Measurements from ENCODE around the gene CTBP2. TPM values are rescaled to one million over a fixed set of nuclear protein-coding genes. Genes with fewer than 3 reads are reported as not detected.
"Not testable (repeated sequence)": the region's sequence is repeated elsewhere in the genome, so short reads cannot be mapped to it uniquely, and the experiment has no call there.

CTBP2 gene
- total RNA-seq, 1 experiment from 2014 or later: 97.2 TPM

- H3K9me3 ChIP-seq: no peaks in the 10 kb centered on the region
- Mint-ChIP-seq H3K27me3 (ENCODE audit: insufficient read depth, unreplicated experiment) (no peaks in the 10 kb centered on the region), H3K4me3 (ENCODE audit: unreplicated experiment) (no peak overlapping the region), H3K9me3 (ENCODE audit: unreplicated experiment) (no peaks in the 10 kb centered on the region), H3K36me3 (ENCODE audit: insufficient read depth, unreplicated experiment) (peaks cover 68% of the 10 kb centered on the region), H3K4me1 (ENCODE audit: low read depth, unreplicated experiment) (peaks cover 18% of the 10 kb centered on the region), H3K27ac (ENCODE audit: unreplicated experiment) (peak overlapping the region; percentile 44)
- no peak for DNase-seq
- ChIA-PET CTCF (interaction anchor here (1.1 to 3.6 kb wide), 4 partner anchors 12 to 67 kb away, joined by 5 to 33 read pairs (median 8); no protein-coding TSS in a partner anchor), POLR2A (no interaction called here)
- TF ChIP-seq CTCF (IDR thresholded peaks at IDR 0.05; ENCODE audit: insufficient read depth in 1 of 2, low read depth in 1 of 2, low read length in 1 of 2, severe bottlenecking in 1 of 2, unreplicated experiment in 1 of 2): no peak
- no peaks in the 10 kb centered on the region for H3K27me3 ChIP-seq (replicated peaks; ENCODE audit: control insufficient read depth, insufficient read depth, low read length)
- BruUV-seq (replicated peaks): no TSS peak
- H3K4me3 ChIP-seq (ENCODE audit: low read depth, low read length): no peak overlapping the region
- no peaks in the 10 kb centered on the region; the same call in none of the 2 replicates for H3K36me3 ChIP-seq (ENCODE audit: control insufficient read depth, insufficient read depth, low read length)
- intact Hi-C loops (cut with micrococcal nuclease; ENCODE audit: unreplicated experiment): loop anchor here (5.0 kb wide), 1 partner anchor 53 kb away; no protein-coding TSS in a partner anchor
- H3K4me1 ChIP-seq: peaks cover 27% of the 10 kb centered on the region
Measured at GRCh38 chr10:125060482-125060825, 99.9 kb downstream of the CTBP2 start.

GRCh38 chr10:125060026-125060425 is 100.3 kb downstream of the CTBP2 start:
- no TSS peak for BruUV-seq (replicated peaks)
- no peak for DNase-seq
- Mint-ChIP-seq H3K27me3 (ENCODE audit: insufficient read depth, unreplicated experiment) (no peaks in the 10 kb centered on the region), H3K4me1 (ENCODE audit: low read depth, unreplicated experiment) (peaks cover 14% of the 10 kb centered on the region), H3K27ac (ENCODE audit: unreplicated experiment) (peak overlapping the region; percentile 44), H3K4me3 (ENCODE audit: unreplicated experiment) (no peak overlapping the region), H3K36me3 (ENCODE audit: insufficient read depth, unreplicated experiment) (peaks cover 64% of the 10 kb centered on the region), H3K9me3 (ENCODE audit: unreplicated experiment) (no peaks in the 10 kb centered on the region)
- Histone ChIP-seq H3K4me1 (peaks cover 22% of the 10 kb centered on the region), H3K9me3 (no peaks in the 10 kb centered on the region), H3K27me3 (replicated peaks; ENCODE audit: control insufficient read depth, insufficient read depth, low read length) (no peaks in the 10 kb centered on the region), H3K36me3 (ENCODE audit: control insufficient read depth, insufficient read depth, low read length) (no peaks in the 10 kb centered on the region; the same call in none of the 2 replicates), H3K4me3 (ENCODE audit: low read depth, low read length) (no peak overlapping the region)
- intact Hi-C loops (cut with micrococcal nuclease; ENCODE audit: unreplicated experiment): loop anchor here (5.0 kb wide), 1 partner anchor 53 kb away; no protein-coding TSS in a partner anchor
- POLR2A ChIA-PET: no interaction called here
- CTCF ChIA-PET: interaction anchor here (1.1 to 1.5 kb wide), 2 partner anchors 12 to 67 kb away, joined by 7 to 9 read pairs; no protein-coding TSS in a partner anchor
- no peak for TF ChIP-seq CTCF (IDR thresholded peaks at IDR 0.05; ENCODE audit: insufficient read depth in 1 of 2, low read depth in 1 of 2, low read length in 1 of 2, severe bottlenecking in 1 of 2, unreplicated experiment in 1 of 2)

- H3K27me3 Mint-ChIP-seq (ENCODE audit: insufficient read depth, unreplicated experiment); intact Hi-C loops (cut with micrococcal nuclease; ENCODE audit: unreplicated experiment); POLR2A ChIA-PET; H3K27ac Mint-ChIP-seq (ENCODE audit: unreplicated experiment); H3K4me1 Mint-ChIP-seq (ENCODE audit: low read depth, unreplicated experiment); DNase-seq; H3K36me3 ChIP-seq (ENCODE audit: control insufficient read depth, insufficient read depth, low read length); BruUV-seq (replicated peaks); H3K27me3 ChIP-seq (replicated peaks; ENCODE audit: control insufficient read depth, insufficient read depth, low read length); H3K9me3 ChIP-seq; H3K4me3 ChIP-seq (ENCODE audit: low read depth, low read length); H3K9me3 Mint-ChIP-seq (ENCODE audit: unreplicated experiment); H3K4me3 Mint-ChIP-seq (ENCODE audit: unreplicated experiment): not testable (repeated sequence)
- CTCF ChIA-PET: interaction anchor here (1.1 kb wide), 1 partner anchor 11 kb away, joined by 9 read pairs; no protein-coding TSS in a partner anchor
- peaks cover 16% of the 10 kb centered on the region for H3K4me1 ChIP-seq
- peaks cover 62% of the 10 kb centered on the region for H3K36me3 Mint-ChIP-seq (ENCODE audit: insufficient read depth, unreplicated experiment)
Measured at GRCh38 chr10:125059348-125059747, 101.0 kb downstream of the CTBP2 start.
